NT2/D1 (cell line): ENCODE results near the gene OPTC.

ENCODE experiments used
- SUZ12 ChIP-seq: IDR thresholded peaks from 2 replicates; pipeline ENCODE4 v1.6.1; 2011; ENCODE audit not compliant: insufficient read length, insufficient read depth; ENCODE audit errors: extremely low read depth
- YY1 ChIP-seq: IDR thresholded peaks from 2 replicates; pipeline ENCODE4 v1.6.1; 2011; ENCODE audit not compliant: insufficient read length, insufficient read depth
- ZNF274 ChIP-seq: IDR thresholded peaks from 2 replicates; pipeline ENCODE4 v1.6.1; 2011; ENCODE audit warnings: mild to moderate bottlenecking, low read depth, low read length

DNA sequence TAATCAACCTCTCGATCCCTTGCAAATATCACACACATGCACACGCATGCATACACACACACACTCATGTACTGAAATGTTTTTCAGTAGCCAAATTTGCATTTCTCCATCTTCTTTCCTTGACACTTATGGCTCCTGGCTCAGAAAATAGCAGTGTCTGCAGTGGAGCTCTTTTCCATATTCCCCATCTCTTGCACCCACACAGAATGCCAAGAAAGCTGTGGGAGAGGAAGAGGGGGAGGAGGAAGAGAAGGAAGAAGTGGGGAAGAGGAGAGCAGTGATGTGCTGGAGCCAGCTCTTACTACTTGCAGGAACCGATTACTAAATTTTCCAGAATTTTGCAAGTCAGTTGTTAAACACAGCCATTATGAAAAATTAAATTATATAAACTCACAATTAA is 9.9 kb downstream of the OPTC start:
- no peak for TF ChIP-seq YY1
- no peak for TF ChIP-seq ZNF274
- no peak for TF ChIP-seq SUZ12
